Calu3 (cell line): ENCODE data around the gene ST7. TPM values are rescaled to one million over a fixed set of nuclear protein-coding genes. Genes with fewer than 3 reads are reported as not detected.

ENCODE experiments used
- BruUV-seq: library from RNA; stranded (reverse); fragments of 400-500 nt; replicated peaks from 2 replicates; lab custom pipeline; 2021; lab: Mats Ljungman, UMichigan
- CTCF ChIA-PET: fragments of 300-600 bp; sonication (Branson Sonifier 250); formaldehyde crosslinking; loops from one replicate; lab custom pipeline; 2022; ENCODE audit warnings: antibody characterized with exemption; lab: Charles Lee
- DNase-seq: peaks from one replicate; pipeline ENCODE4 v3.0.0; 2022
- H3K27ac Mint-ChIP-seq: one replicate; pipeline ENCODE4 v1.8.0; 2022; ENCODE audit warnings: mixed read lengths; ENCODE audit not compliant: unreplicated experiment
- H3K27me3 Mint-ChIP-seq: one replicate; pipeline ENCODE4 v1.8.0; 2022; ENCODE audit warnings: mixed read lengths; ENCODE audit not compliant: unreplicated experiment
- H3K36me3 Mint-ChIP-seq: one replicate; pipeline ENCODE4 v1.8.0; 2022; ENCODE audit warnings: mild to moderate bottlenecking, moderate library complexity, mixed read lengths; ENCODE audit not compliant: insufficient read depth, unreplicated experiment
- H3K4me1 Mint-ChIP-seq: one replicate; pipeline ENCODE4 v1.8.0; 2022; ENCODE audit warnings: mild to moderate bottlenecking, low read depth, mixed read lengths; ENCODE audit not compliant: unreplicated experiment
- H3K4me3 Mint-ChIP-seq: one replicate; pipeline ENCODE4 v1.8.0; 2022; ENCODE audit warnings: mild to moderate bottlenecking, low read depth, moderate library complexity, mixed read lengths; ENCODE audit not compliant: unreplicated experiment
- H3K9me3 Mint-ChIP-seq: one replicate; pipeline ENCODE4 v1.8.0; 2022; ENCODE audit warnings: low read depth, mixed read lengths; ENCODE audit not compliant: unreplicated experiment
- CTCF ChIP-seq: fragments of 200-600 bp; IDR thresholded peaks from one replicate; pipeline ENCODE4 v1.8.0; 2022; ENCODE audit warnings: antibody characterized with exemption; ENCODE audit not compliant: unreplicated experiment
- intact Hi-C: fragments of 100-400 bp; cut with micrococcal nuclease; formaldehyde crosslinking; loops from one replicate; pipeline ENCODE4 v1.10.0; 2022; ENCODE audit not compliant: unreplicated experiment
- total RNA-seq: library from RNA; stranded (reverse); gene quantifications from 2 replicates; pipeline ENCODE4 v1.2.3, GENCODE V29; 2022

The ST7 gene
- total RNA-seq, 1 experiment from 2014 or later = 17.7 TPM

GRCh38 chr7:117096942-117097341, 143.6 kb downstream of the ST7 start:
- no peaks in the 10 kb centered on the region for H3K36me3 Mint-ChIP-seq
- TF ChIP-seq CTCF = no peak
- H3K4me3 Mint-ChIP-seq = no peak overlapping the region
- CTCF ChIA-PET = no interaction called here
- no peaks in the 10 kb centered on the region for H3K4me1 Mint-ChIP-seq
- H3K27ac Mint-ChIP-seq = no peak overlapping the region
- H3K27me3 Mint-ChIP-seq = no peaks in the 10 kb centered on the region
- intact Hi-C loops = no loop called here
- no TSS peak for BruUV-seq
- no peak for DNase-seq
- no peaks in the 10 kb centered on the region for H3K9me3 Mint-ChIP-seq

- H3K27ac Mint-ChIP-seq = no peak overlapping the region
- intact Hi-C loops = no loop called here
- no peak for TF ChIP-seq CTCF
- CTCF ChIA-PET = no interaction called here
- BruUV-seq = no TSS peak
- no peak overlapping the region for H3K4me3 Mint-ChIP-seq
- no peaks in the 10 kb centered on the region for H3K9me3 Mint-ChIP-seq
- DNase-seq = no peak
- H3K36me3 Mint-ChIP-seq = no peaks in the 10 kb centered on the region
- no peaks in the 10 kb centered on the region for H3K4me1 Mint-ChIP-seq
- no peaks in the 10 kb centered on the region for H3K27me3 Mint-ChIP-seq
These were observed 144.6 kb downstream of the ST7 start for GRCh38 chr7:117097860-117098259.

GRCh38 chr7:117098457-117098856, 145.2 kb downstream of the ST7 start:
- no peak for DNase-seq
- CTCF ChIA-PET = no interaction called here
- H3K4me1 Mint-ChIP-seq = no peaks in the 10 kb centered on the region
- H3K27me3 Mint-ChIP-seq = no peaks in the 10 kb centered on the region
- H3K36me3 Mint-ChIP-seq = no peaks in the 10 kb centered on the region
- intact Hi-C loops = no loop called here
- TF ChIP-seq CTCF = no peak
- no peak overlapping the region for H3K27ac Mint-ChIP-seq
- BruUV-seq = no TSS peak
- H3K4me3 Mint-ChIP-seq = no peak overlapping the region
- H3K9me3 Mint-ChIP-seq = no peaks in the 10 kb centered on the region

GRCh38 chr7:117101026-117101425, 147.7 kb downstream of the ST7 start:
- CTCF ChIA-PET = no interaction called here
- TF ChIP-seq CTCF = no peak
- H3K9me3 Mint-ChIP-seq = no peaks in the 10 kb centered on the region
- no TSS peak for BruUV-seq
- H3K4me1 Mint-ChIP-seq = no peaks in the 10 kb centered on the region
- no peaks in the 10 kb centered on the region for H3K27me3 Mint-ChIP-seq
- H3K4me3 Mint-ChIP-seq = no peak overlapping the region
- intact Hi-C loops = no loop called here
- DNase-seq = no peak
- no peaks in the 10 kb centered on the region for H3K36me3 Mint-ChIP-seq
- H3K27ac Mint-ChIP-seq = no peak overlapping the region
